Stimulated activated CD8-positive, alpha-beta memory T cell treated with anti-CD3 and anti-CD28 coated beads, Interleukin-4, amount 100 ng/mL, for 24 hours (primary cell): ENCODE data around the gene SFT2D2.

ENCODE experiments used
- DNase-seq: peaks from one replicate; pipeline ENCODE4 v3.0.0-alpha.2; 2020; ENCODE audit warnings: low read depth

SFT2D2 gene

GRCh38 chr1:168265596-168265995 lies 39.8 kb downstream of the SFT2D2 start:
- DNase-seq = no peak

DNA sequence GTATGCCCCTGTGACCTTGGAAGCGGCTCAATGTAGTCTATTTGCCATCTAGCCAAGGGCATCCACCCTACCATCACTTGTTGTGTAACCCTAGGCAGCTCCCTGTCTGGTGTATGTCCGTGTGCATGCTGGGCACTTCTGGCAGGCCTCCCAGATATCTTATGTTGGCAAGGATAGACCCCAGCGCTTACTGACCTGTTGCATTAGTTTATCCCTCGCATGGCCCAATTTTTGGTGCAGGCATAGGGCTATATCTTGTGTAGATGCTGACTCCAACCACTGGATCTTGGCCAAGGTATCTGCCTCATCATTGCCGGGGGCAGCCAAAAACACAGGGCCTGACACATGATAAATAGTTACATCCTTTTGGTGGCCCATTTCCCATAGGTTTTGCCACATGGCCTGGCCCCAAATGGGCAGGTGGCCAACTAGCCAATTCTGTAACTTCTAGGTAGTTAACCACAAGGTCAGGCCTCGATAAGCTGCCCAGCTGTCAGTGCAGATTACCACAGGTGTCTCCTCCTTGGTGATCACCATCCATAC lies 40.9 kb downstream of the SFT2D2 start:
- no peak for DNase-seq

- no peak for DNase-seq
Measured at GRCh38 chr1:168271636-168272035, 45.8 kb downstream of the SFT2D2 start.

DNA sequence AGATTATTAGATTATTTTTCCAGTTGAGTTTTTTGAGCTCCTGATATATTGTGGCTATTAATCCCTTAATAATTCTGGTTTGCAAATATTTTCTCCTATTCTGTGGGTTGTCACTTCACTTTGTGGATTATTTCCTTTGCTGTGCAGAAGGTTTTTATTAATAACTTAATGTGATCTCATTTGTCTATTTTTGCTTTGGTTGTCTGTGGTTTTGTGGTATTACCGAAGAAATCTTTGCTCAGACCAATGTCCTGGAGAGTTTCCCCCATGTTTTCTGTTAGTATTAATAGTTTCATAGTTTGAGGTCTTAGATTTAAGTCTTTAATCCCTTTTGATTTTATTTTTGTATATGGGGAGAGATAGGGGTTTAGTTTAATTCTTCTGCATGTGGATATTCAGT lies 47.8 kb downstream of the SFT2D2 start:
- no peak for DNase-seq

DNA sequence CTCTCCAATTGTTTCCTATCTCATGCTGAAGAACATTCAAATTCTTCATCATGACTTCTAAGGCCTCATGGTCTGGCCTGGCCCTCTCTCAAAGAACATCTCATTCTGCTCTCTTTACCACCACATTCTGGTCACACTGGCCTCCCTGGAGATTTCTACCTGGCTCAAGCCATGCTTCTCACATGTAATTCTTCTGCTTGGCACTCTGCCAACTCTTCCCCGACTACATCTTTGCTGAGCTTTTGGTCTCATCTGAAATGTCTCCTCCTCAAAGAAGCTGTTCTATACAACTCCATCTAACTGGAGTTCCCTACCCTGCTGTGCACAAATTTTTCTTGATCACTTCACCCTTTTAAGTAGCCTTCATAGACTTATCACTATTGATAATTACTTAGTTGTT lies 53.4 kb downstream of the SFT2D2 start:
- DNase-seq = no peak

- no peak for DNase-seq
Measured at GRCh38 chr1:168280296-168280927, 54.6 kb downstream of the SFT2D2 start, which contains the start of gene TBX19. Gene TBX19, plus strand, starts transcription at chr1:168280877. Its CDS starts 214 bp downstream, at chr1:168281091.

- no peak for DNase-seq
Measured at GRCh38 chr1:168281603-168282325, 56.0 kb downstream of the SFT2D2 start.

- no peak for DNase-seq
Measured at GRCh38 chr1:168285521-168285790, 59.7 kb downstream of the SFT2D2 start.

DNA sequence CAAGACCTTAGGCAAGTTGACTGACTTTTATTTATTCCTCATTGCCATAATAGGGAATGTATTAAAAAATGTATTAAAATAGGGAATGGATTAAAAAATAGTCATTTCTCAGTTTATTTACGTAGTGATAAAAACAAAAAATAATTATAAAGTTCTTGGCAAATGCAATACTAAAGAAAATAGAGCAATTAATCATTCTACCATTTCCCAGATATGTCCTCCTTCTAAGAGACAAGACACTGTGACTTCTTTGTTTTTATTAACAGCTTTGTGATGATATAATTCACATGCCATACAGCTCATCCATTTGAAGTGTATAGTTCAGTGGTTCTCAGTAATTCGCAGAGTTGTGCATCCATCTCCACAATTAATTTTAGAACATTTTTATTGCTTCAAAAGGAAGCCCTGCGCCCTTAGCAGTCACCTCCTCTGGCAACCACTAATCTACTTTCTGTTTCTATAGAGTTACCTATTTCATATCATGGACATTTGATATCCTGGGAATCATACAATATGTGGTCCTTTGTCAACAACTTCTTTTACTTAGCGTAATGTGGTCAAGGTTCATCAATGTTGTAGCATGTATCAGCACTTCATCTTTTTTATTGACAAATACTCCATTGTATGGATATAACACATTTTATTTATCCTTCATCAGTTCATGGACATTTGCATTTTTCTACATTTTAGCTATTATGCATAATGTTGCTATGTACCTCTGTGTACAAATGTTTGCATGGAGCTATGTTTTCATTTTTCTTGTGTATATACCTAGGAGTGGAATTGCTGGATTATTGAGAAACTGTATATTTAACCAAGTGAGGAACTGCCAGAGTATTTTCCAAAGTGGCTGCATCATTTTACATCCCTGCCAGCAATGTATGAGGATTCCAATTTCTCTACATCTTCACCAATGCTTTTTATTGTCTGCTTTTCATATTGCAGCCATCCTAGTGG lies 60.4 kb downstream of the SFT2D2 start:
- DNase-seq = no peak

- DNase-seq = no peak
Measured at GRCh38 chr1:168287237-168287664, 61.4 kb downstream of the SFT2D2 start.

GRCh38 chr1:168288311-168289052 lies 62.7 kb downstream of the SFT2D2 start:
- no peak for DNase-seq

GRCh38 chr1:168291222-168291837 lies 65.5 kb downstream of the SFT2D2 start:
- no peak for DNase-seq

DNA sequence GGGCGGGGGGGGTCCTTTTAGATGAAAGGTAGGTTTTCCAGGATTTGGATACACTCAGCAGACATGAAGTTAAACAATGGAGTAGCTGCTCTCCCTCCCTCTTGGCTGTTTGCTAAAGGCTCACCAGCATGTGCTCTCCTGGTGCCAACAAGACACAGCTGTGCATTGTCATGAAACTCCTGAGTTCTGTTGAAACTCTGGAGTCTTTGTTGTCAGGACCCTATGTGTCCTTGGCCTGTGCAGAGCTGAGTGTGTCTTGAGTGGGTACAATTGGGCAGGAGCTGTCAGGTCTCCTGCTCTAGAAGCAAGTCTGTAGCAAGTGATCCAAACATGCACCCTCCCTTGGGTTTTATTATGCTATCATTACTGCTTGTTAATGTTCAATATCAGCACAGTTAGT lies 67.6 kb downstream of the SFT2D2 start:
- DNase-seq = no peak

DNA sequence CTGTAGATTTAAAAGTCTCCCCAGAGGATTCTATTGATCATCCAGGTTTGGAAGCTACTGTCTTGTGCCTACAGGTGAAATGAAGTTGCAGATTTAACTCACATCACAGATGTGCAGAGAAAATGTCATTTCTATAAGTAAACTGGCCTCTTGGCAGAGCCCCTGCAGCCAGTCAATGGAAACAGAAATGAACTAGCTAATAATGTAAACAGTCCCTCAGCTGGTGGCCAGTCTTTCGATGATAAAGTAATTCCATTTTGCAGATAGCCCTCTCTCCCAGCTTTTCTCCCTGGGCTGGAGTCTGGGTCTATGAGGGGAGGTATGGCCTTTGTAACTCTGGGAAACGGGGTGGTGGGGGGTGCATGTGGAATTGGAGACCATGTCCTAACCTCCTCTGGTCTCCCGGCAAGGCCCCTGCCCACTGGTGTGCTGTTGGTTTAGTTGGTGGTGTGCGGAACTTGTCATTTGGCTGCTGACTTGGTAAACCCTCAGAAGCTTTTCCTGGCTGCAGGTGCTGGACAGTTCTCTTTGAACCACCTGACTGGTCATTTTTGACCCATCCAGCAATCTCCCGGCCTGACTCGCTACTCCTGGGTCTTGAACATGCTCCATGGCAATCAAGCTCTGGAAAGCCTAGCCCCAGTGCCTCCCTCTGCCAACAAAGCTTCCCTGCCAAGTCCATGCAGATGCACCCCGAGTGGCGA lies 69.8 kb downstream of the SFT2D2 start:
- no peak for DNase-seq

- DNase-seq = no peak
Measured at GRCh38 chr1:168297019-168297730, 71.4 kb downstream of the SFT2D2 start.

DNA sequence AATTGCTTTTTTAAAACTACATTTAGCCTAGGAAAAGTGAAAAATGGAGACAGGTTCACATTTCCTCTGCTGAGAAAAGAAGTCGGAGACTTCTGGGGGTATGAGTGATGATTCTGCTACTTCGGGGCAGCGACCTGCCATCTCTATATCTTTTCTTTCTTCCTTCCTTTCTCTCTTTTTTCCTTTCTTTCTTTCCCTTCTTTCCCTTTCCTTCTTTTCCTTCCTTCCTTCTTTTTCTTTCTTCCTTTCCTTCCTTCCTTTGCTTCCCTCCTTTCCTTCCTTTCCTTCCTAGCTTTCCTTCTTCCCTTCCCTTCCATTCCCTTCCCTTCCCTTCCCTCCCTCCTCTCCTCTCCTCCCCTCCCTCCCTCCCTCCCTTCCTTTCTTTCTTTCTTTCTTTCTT lies 72.6 kb downstream of the SFT2D2 start:
- DNase-seq = no peak

DNA sequence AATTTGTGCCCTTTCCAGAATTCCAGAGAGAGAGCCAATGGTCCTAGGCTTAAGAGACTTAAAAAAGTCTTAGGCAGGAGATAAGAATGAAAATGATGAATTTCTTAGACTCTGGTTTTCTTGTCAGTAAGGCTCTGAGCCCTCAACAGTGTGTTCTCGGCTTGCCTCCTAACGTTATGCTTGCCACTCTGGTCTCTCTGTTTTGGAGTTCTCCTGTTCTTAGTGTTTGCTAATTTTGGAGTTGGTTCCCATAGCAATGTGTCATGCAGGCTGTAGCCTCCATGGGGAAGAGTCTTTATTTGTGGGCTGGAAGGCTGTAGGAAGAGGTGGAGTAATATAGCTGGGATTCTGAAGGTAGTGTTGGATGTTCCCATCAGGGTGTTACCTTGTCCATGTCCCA lies 74.8 kb downstream of the SFT2D2 start:
- DNase-seq = no peak

- DNase-seq = no peak
Measured at GRCh38 chr1:168301664-168302320, 76.0 kb downstream of the SFT2D2 start.
